Heart left ventricle (tissue), 16 donors: ENCODE results near the gene C2CD4C. TPM values are rescaled to one million over a fixed set of nuclear protein-coding genes. Genes with fewer than 3 reads are reported as not detected.

Experiments used
- ATAC-seq, 4 donors: fragments of 200-7000 bp; cut with Tn5 transposase; one replicate each; pipeline ENCODE4 v1.9.1; 2020 to 2022; ENCODE audit warnings: moderate library complexity in 4 of 4, mild to moderate bottlenecking in 3 of 4, moderate number of reproducible peaks in 1 of 4
- DNase-seq, 5 donors: peaks; one replicate each; pipeline ENCODE4 v3.0.0-alpha.2; 2020
- H3K27ac ChIP-seq, 12 donors: fragments of 200-600 bp; sonication (generic) in 4 of 12; one replicate each; pipeline versions ENCODE4 v1.5.0 to v1.8.0; 2016 to 2022; ENCODE audit warnings: mild to moderate bottlenecking in 2 of 12
- H3K27me3 ChIP-seq, 9 donors: fragments of 200-600 bp; sonication (generic) in 2 of 9; one replicate each; pipeline versions ENCODE4 v1.5.1 to v1.8.0; 2016 to 2022; ENCODE audit warnings: mild to moderate bottlenecking in 3 of 9
- H3K36me3 ChIP-seq, 9 donors: fragments of 200-600 bp; sonication (generic) in 2 of 9; one replicate each; pipeline versions ENCODE4 v1.5.0 to v1.8.0; 2018 to 2022; ENCODE audit warnings: mild to moderate bottlenecking in 2 of 9
- H3K4me1 ChIP-seq, 12 donors: fragments of 200-600 bp; sonication (generic) in 4 of 12; one replicate each; pipeline versions ENCODE4 v1.5.0 to v1.8.0; 2016 to 2022; ENCODE audit warnings: mild to moderate bottlenecking in 3 of 12
- H3K4me3 ChIP-seq, 12 donors: fragments of 200-600 bp; sonication (generic) in 4 of 12; one replicate each; pipeline versions ENCODE4 v1.5.0 to v1.8.0; 2017 to 2022; ENCODE audit warnings: mild to moderate bottlenecking in 9 of 12, moderate library complexity in 4 of 12
- H3K9me3 ChIP-seq, 12 donors: fragments of 200-600 bp; sonication (generic) in 4 of 12; one replicate each; pipeline versions ENCODE4 v1.5.0 to v1.8.0; 2016 to 2022; ENCODE audit warnings: mild to moderate bottlenecking in 1 of 12
- POLR2A ChIP-seq, 2 donors: fragments of 450-650 bp; IDR thresholded peaks; one replicate each; pipeline ENCODE4 v1.6.1; 2017; ENCODE audit warnings: antibody characterized with exemption in 2 of 2, mild to moderate bottlenecking in 2 of 2, moderate library complexity in 2 of 2
- WGBS, 4 donors: extraction: QIAGEN DNeasy Blood & Tissue Kit in 2 of 4; methylation state at CpG; one replicate each; pipeline versions ENCODE4 v1.1.5 to v1.1.7; 2013 to 2018; 5-methylcytosine and 5-hydroxymethylcytosine counted together
- intact Hi-C, 10 donors: fragments of 100-400 bp; cut with DNase I; formaldehyde crosslinking; loops; one replicate each; pipeline versions ENCODE4 v1.11.1 to v1.14.2; 2022
- polyA plus RNA-seq, 2 donors: library from polyadenylated mRNA; stranded (reverse); fragments of 200-250 nt; gene quantifications; one replicate each; pipeline ENCODE4 v1.2.3, GENCODE V29; 2013
- total RNA-seq, 9 donors: library from RNA; depleted of rRNA in 2 of 9; stranded (reverse); fragments of >200 nt in 2 of 9; fragmentation: NEBNext Ultra II Directional in 3 of 9; extraction: Animal tissue kit (Norgen Biotek cat#: 25700) in 3 of 9; gene quantifications; one replicate each; pipeline versions ENCODE4 v1.1.0 to v1.2.4, GENCODE V29; 2016 to 2023
- TF ChIP-seq, protein P1 (sequence below), 12 donors: fragments of 200-600 bp; sonication (generic) in 4 of 12; IDR thresholded peaks; one replicate each; pipeline versions ENCODE4 v1.5.0 to v1.8.0; 2018 to 2022; ENCODE audit warnings: antibody characterized with exemption in 12 of 12, mild to moderate bottlenecking in 5 of 12
- donor health status: ischemic (EF 13 %, LVEDD 7.1; RV severe dilation, severe dysfunction).
- donor health status: healthy with polysubstance abuse.
- donor health status: DM: no; HTN: yes; CAD: no.
- donor health status: DM: no; HTN: no; CAD: no.
- donor health status: ischemic (EF 25% LVEDD 6.9; RV normal size, moderate dysfunction).
- donor health status: ischemic (EF 25% LVEDD 5.7; RV mildly dilated, moderate dysfunction).
- donor health status: healthy.
- donor health status: DM: yes; HTN: yes; CAD: no.
- donor health status: ischemic (EF 35%, LVEDD 5.7; RV mildly dilated, moderate dysfunction).
- donor health status: nonischemic (EF 11% LVEDD 7.7; RV severe dilation, severe dysfunction).
- donor health status: DM: yes; HTN: yes; CAD: no.
- donor health status: PGD.
- donor health status: ischemic (EF 29% LVEDD 5.4; RV normal size, mild dysfunction).
- donor health status: nonischemic (EF 23%, LVEDD 6.1; RV moderate dilation, normal function).

C2CD4C gene
- total and polyA plus RNA-seq, 11 donors, result 0.12 to 2.2 (median 1.3) TPM

DNA sequence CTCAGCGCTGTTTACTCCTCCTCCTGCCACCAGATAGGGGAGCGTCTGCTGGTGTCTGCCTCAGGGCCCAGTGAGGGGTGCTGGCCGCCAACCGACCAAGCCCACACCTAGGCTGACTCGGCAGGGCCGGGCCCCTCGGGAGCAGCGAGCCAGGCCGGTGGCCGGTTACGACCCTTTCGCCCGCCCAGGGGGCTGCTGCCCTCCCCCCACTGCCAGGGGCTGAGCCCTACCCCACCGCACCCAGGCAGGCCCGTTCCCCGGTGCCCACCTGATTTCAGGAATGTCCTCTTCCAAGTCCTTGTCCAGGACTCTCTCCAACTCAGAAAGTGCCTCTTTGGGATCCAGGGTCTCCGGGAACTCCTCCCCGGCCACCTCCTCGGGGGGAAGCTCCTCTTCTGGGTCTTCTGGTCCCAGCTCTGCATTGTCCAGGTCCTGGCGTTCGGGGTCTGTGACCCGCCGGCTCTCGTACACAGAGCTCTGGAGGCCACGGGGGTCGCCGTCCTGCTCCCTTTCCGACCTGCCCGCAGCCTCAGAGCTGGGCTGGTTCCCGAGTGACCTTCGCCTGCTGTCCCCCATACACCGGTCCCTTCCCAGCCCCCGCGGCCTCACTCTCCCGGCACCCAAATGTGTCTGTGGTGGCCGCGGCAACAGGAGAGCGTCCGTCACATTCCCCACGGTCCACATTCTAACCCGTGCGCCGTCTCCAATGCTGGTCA, 33.4 kb downstream of the C2CD4C start:
- H3K27ac ChIP-seq, result no peak overlapping the region
- ATAC-seq, result no peak
- no peaks in the 10 kb centered on the region for H3K9me3 ChIP-seq
- no peaks in the 10 kb centered on the region for H3K36me3 ChIP-seq
- intact Hi-C loops, result no loop called here
- H3K4me3 ChIP-seq, result no peak overlapping the region
- peaks cover 0 to 19% (median 14%) of the 10 kb centered on the region in 12 donors for H3K4me1 ChIP-seq
- no peak for TF ChIP-seq POLR2A (IDR thresholded peaks at IDR 0.05)
- TF ChIP-seq, protein P1, sequence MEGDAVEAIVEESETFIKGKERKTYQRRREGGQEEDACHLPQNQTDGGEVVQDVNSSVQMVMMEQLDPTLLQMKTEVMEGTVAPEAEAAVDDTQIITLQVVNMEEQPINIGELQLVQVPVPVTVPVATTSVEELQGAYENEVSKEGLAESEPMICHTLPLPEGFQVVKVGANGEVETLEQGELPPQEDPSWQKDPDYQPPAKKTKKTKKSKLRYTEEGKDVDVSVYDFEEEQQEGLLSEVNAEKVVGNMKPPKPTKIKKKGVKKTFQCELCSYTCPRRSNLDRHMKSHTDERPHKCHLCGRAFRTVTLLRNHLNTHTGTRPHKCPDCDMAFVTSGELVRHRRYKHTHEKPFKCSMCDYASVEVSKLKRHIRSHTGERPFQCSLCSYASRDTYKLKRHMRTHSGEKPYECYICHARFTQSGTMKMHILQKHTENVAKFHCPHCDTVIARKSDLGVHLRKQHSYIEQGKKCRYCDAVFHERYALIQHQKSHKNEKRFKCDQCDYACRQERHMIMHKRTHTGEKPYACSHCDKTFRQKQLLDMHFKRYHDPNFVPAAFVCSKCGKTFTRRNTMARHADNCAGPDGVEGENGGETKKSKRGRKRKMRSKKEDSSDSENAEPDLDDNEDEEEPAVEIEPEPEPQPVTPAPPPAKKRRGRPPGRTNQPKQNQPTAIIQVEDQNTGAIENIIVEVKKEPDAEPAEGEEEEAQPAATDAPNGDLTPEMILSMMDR (IDR thresholded peaks at IDR 0.05), result no peak
- 78 to 84% (median 83%) methylated on average over 42 to 43 of the region's 43 CpGs for WGBS, 4 donors
- peaks cover 0 to 39% (median 7%) of the 10 kb centered on the region in 9 donors for H3K27me3 ChIP-seq
- peak in 1 of 5 donors; percentile 55 for DNase-seq

DNA sequence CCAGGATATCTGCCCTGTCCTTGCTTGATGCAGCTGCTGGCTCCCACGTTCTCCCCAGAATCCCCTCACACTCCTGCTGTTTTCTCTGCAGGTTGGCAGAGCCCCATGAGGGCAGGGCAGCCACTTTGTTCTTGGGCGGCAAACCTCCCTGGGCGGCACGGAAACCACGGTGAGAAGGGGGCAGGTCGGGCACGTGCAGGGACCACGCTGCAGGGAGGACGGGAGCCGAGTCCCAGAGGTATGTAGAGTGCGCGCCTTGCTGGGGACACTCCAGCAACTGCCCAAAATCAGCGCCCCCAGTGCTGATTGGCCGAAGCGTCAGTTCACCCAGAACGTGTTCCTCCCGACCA, 34.1 kb downstream of the C2CD4C start:
- H3K4me3 ChIP-seq, result no peak overlapping the region
- intact Hi-C loops, result no loop called here
- H3K9me3 ChIP-seq, result no peaks in the 10 kb centered on the region
- ATAC-seq (no peak), DNase-seq (peak in 1 of 5 donors; percentile 54)
- 71 to 74% (median 73%) methylated on average over 16 to 17 of the region's 17 CpGs for WGBS, 4 donors
- no peak overlapping the region for H3K27ac ChIP-seq
- H3K4me1 ChIP-seq, result peaks cover 0 to 19% (median 14%) of the 10 kb centered on the region in 12 donors
- H3K36me3 ChIP-seq, result no peaks in the 10 kb centered on the region
- peaks cover 0 to 39% (median 7%) of the 10 kb centered on the region in 9 donors for H3K27me3 ChIP-seq
- TF ChIP-seq, protein P1 (IDR thresholded peaks at IDR 0.05), result no peak
- no peak for TF ChIP-seq POLR2A (IDR thresholded peaks at IDR 0.05)

DNA sequence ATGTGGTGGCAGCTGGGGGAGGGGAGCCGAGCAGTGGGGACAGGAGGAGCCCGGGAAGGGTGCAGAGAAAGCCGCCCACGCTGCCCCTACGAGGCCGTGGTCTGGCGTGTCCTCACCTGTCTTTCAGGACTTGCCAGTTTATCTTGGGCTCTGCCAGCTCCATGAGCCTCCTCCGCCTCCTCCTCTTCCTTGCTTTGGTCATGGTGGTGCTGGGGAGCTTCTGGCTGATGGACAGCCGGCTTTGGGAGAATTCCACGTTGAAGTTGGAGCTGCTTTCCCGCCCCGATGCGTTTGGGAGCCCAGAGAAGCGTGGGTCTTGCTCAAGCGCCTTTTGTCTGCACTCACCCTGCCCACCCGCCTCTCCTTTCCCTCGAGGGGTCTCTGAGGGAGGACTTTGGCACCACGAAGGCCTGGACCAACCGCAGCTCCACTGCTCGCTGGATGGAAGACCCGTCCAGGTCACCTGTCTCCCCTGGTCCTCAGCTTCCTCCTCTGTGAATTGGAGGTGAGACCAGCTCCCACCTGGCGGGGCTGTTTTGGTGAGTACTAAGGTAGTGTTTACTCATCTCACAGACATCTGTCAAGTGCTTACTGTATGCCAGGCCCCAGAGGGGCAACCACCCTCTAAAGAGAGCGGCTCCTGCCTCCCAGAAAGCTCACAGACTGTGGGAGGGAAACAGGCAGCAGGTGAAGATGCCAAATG, 34.6 kb downstream of the C2CD4C start:
- Histone ChIP-seq H3K36me3 (no peaks in the 10 kb centered on the region), H3K27ac (no peak overlapping the region), H3K9me3 (no peaks in the 10 kb centered on the region), H3K27me3 (peaks cover 0 to 39% (median 7%) of the 10 kb centered on the region in 9 donors), H3K4me1 (peaks cover 0 to 19% (median 14%) of the 10 kb centered on the region in 12 donors), H3K4me3 (no peak overlapping the region)
- 75 to 84% (median 75%) methylated on average over 19 to 23 of the region's 23 CpGs for WGBS, 4 donors
- DNase-seq, result peak in 1 of 5 donors; percentile 35
- TF ChIP-seq, protein P1 (IDR thresholded peaks at IDR 0.05), result no peak
- TF ChIP-seq POLR2A (IDR thresholded peaks at IDR 0.05), result no peak
- no peak for ATAC-seq
- intact Hi-C loops, result no loop called here
